IPS-18a (cell line): ENCODE measurements around the gene FCF1.
"Not testable (repeated sequence)": the region's sequence is repeated elsewhere in the genome, so short reads cannot be mapped to it uniquely, and the experiment has no call there.

Experiments
- H3K27ac ChIP-seq: one replicate; pipeline ENCODE4 v1.5.1; 2013; ENCODE audit warnings: low read length
- H3K27me3 ChIP-seq: one replicate; pipeline ENCODE4 v1.6.1; 2013; ENCODE audit warnings: mild to moderate bottlenecking, low read length; ENCODE audit not compliant: control insufficient read depth, insufficient read depth
- H3K36me3 ChIP-seq: one replicate; pipeline ENCODE4 v1.6.1; 2013; ENCODE audit warnings: low read depth, low read length; ENCODE audit not compliant: control insufficient read depth
- H3K4me1 ChIP-seq: one replicate; pipeline ENCODE4 v1.6.1; 2013; ENCODE audit warnings: low read depth, low read length; ENCODE audit not compliant: control insufficient read depth
- H3K4me3 ChIP-seq: one replicate; pipeline ENCODE4 v1.5.1; 2013; ENCODE audit warnings: low read length
- H3K9ac ChIP-seq: one replicate; pipeline ENCODE4 v1.6.1; 2013; ENCODE audit warnings: mild to moderate bottlenecking, low read length, moderate library complexity
- H3K9me3 ChIP-seq: one replicate; pipeline ENCODE4 v1.6.1; 2013; ENCODE audit warnings: low read depth, low read length; ENCODE audit not compliant: control insufficient read depth

Gene FCF1

GRCh38 chr14:74739293-74740030 lies 26.5 kb downstream of the FCF1 start:
- Histone ChIP-seq H3K9ac (no peak overlapping the region), H3K27ac (no peak overlapping the region), H3K36me3 (peaks cover 8% of the 10 kb centered on the region), H3K9me3 (no peaks in the 10 kb centered on the region), H3K27me3 (no peaks in the 10 kb centered on the region), H3K4me3 (no peak overlapping the region), H3K4me1 (no peaks in the 10 kb centered on the region)

DNA sequence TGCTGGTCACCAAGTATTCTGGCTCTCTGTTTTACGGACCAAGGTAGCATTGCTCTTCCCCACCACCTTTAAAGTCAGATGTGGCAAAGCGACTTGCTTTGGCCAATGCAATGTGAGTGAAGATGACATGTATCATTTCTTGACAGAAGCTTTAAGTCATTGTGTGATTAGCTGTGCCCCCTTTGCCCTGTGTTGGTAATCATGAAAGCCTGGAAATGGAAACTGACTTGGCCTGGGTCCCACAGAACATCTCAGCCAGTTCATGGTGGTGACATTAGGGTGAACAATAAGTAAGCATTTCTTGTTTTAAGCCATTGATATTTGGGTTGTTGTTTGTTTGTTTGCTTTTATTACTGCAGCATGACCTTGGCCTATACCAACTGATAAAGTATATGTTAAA lies 34.3 kb downstream of the FCF1 start:
- H3K9ac ChIP-seq = no peak overlapping the region
- no peaks in the 10 kb centered on the region for H3K27me3 ChIP-seq
- no peaks in the 10 kb centered on the region for H3K4me1 ChIP-seq
- H3K4me3 ChIP-seq = no peak overlapping the region
- H3K36me3 ChIP-seq = no peaks in the 10 kb centered on the region
- H3K27ac ChIP-seq = no peak overlapping the region
- no peaks in the 10 kb centered on the region for H3K9me3 ChIP-seq

- Histone ChIP-seq H3K9ac (no peak overlapping the region), H3K36me3 (no peaks in the 10 kb centered on the region), H3K27ac (no peak overlapping the region), H3K4me3 (no peak overlapping the region), H3K4me1 (no peaks in the 10 kb centered on the region), H3K9me3 (peaks cover 5% of the 10 kb centered on the region), H3K27me3 (no peaks in the 10 kb centered on the region)
Measured at GRCh38 chr14:74754157-74754556, 41.2 kb downstream of the FCF1 start.

DNA sequence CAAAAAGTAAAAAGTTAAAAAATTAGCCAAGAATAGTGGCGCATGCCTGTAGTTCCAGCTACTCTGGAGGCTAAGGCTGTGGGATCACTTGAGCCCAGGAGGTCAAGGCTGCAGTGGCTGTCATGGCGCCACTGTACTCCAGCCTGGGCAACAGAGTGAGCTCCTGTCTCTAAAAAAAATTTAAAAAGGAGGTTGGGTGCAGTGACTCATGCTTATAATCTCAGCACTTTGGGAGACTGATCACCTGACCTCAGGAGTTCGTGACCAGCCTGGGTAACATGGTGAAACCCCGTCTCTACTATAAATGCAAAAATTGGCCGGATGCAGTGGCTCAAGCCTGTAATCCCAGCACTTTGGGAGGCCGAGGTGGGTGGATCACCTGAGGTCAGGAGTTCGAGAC lies 42.0 kb downstream of the FCF1 start:
- Histone ChIP-seq H3K36me3 (no peaks in the 10 kb centered on the region), H3K27me3 (no peaks in the 10 kb centered on the region), H3K27ac (no peak overlapping the region), H3K9me3 (peaks cover 5% of the 10 kb centered on the region), H3K9ac (no peak overlapping the region), H3K4me3 (no peak overlapping the region), H3K4me1 (no peaks in the 10 kb centered on the region)

DNA sequence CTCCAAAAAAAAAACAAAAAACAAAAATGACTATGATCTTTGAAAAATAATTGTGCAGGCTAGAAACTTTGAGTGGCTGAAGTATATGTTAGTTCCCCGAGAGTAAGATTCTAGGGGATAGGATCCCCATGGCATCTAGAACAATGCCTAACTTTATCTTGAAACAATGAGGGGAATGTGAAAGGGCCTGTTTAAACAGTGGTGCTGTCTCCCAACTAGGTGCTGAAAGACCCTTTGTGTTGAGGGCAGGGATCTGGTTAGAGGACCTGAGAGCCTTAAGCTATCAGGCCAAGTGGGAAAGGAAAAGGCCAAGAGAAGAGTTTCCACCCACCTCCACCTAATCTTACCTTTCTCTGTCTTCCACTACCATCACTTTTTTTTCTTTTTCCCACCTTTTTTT lies 43.4 kb downstream of the FCF1 start:
- Histone ChIP-seq H3K4me3 (no peak overlapping the region), H3K36me3 (no peaks in the 10 kb centered on the region), H3K4me1 (no peaks in the 10 kb centered on the region), H3K27me3 (no peaks in the 10 kb centered on the region), H3K9ac (no peak overlapping the region), H3K27ac (no peak overlapping the region), H3K9me3 (peaks cover 5% of the 10 kb centered on the region)

- H3K4me3 ChIP-seq, H3K36me3 ChIP-seq, H3K9ac ChIP-seq, H3K27ac ChIP-seq, H3K27me3 ChIP-seq, H3K4me1 ChIP-seq, H3K9me3 ChIP-seq: not testable (repeated sequence)
Measured at GRCh38 chr14:74758505-74758904, 45.6 kb downstream of the FCF1 start.

- peak within 1 kb of the TSS; percentile 74 for H3K27ac ChIP-seq
- H3K9me3 ChIP-seq = no peaks in the 10 kb centered on the region
- no peaks in the 10 kb centered on the region for H3K27me3 ChIP-seq
- peak within 1 kb of the TSS; percentile 68 for H3K4me3 ChIP-seq
- H3K4me1 ChIP-seq = peaks cover 20% of the 10 kb centered on the region
- peaks cover 7% of the 10 kb centered on the region for H3K36me3 ChIP-seq
- H3K9ac ChIP-seq = peak within 1 kb of the TSS; percentile 86
Measured at GRCh38 chr14:74762917-74763802, 50.2 kb downstream of the FCF1 start, which contains the start of gene YLPM1. TSS of gene YLPM1 (plus strand) at chr14:74763316. CDS start at chr14:74763490, 174 bp downstream.

DNA sequence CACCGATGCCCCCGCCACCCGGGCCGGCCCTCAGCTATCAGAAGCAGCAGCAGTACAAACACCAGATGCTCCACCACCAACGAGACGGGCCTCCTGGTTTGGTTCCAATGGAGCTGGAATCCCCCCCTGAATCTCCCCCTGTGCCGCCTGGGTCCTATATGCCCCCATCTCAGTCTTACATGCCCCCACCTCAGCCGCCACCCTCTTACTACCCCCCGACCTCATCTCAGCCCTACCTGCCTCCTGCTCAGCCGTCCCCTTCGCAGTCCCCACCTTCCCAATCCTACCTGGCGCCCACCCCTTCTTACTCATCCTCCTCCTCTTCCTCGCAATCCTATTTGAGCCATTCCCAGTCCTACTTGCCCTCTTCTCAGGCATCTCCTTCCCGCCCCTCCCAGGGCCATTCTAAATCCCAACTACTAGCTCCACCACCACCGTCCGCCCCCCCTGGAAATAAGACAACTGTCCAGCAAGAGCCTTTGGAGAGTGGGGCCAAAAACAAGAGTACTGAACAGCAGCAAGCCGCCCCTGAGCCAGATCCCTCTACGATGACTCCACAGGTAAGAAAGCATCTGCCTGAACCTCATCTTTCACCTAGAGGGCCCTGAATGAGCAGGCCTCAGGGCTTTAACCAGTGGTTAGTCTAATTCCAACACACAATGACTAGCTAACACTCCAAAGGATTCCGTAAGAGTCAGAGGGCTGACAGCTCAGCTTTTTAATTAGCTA lies 51.0 kb downstream of the FCF1 start:
- H3K9ac ChIP-seq = peak overlapping the region; percentile 86
- peak overlapping the region; percentile 15 for H3K27ac ChIP-seq
- H3K4me3 ChIP-seq = peak overlapping the region; percentile 68
- H3K9me3 ChIP-seq = no peaks in the 10 kb centered on the region
- peaks cover 7% of the 10 kb centered on the region for H3K36me3 ChIP-seq
- peaks cover 23% of the 10 kb centered on the region for H3K4me1 ChIP-seq
- H3K27me3 ChIP-seq = no peaks in the 10 kb centered on the region

GRCh38 chr14:74765721-74766120 lies 52.8 kb downstream of the FCF1 start:
- no peaks in the 10 kb centered on the region for H3K9me3 ChIP-seq
- H3K27ac ChIP-seq = no peak overlapping the region
- peaks cover 23% of the 10 kb centered on the region for H3K4me1 ChIP-seq
- H3K36me3 ChIP-seq = peaks cover 7% of the 10 kb centered on the region
- peak overlapping the region; percentile 86 for H3K9ac ChIP-seq
- H3K27me3 ChIP-seq = no peaks in the 10 kb centered on the region
- H3K4me3 ChIP-seq = peak overlapping the region; percentile 68

GRCh38 chr14:74771399-74771798 lies 58.5 kb downstream of the FCF1 start:
- H3K27me3 ChIP-seq = no peaks in the 10 kb centered on the region
- no peak overlapping the region for H3K27ac ChIP-seq
- no peak overlapping the region for H3K9ac ChIP-seq
- no peak overlapping the region for H3K4me3 ChIP-seq
- peaks cover 7% of the 10 kb centered on the region for H3K4me1 ChIP-seq
- no peaks in the 10 kb centered on the region for H3K9me3 ChIP-seq
- H3K36me3 ChIP-seq = no peaks in the 10 kb centered on the region

DNA sequence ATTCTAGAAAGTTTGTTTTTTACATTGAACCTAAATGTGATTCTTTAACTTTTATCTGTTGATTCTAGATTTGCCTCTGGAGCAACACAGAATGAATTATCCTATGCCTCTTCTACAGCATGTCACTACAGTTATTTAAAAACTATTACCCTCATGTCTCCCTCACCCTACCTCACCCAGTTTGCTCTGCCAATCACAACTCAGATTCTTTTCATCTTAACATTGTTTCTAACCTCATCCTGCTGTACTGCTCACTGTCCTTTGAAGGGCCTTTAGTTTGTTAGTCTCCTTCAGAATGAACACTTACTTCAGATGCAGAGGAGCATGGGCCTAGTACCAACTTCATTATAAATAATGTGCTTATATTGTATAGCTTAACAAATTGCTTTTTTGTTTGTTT lies 71.7 kb downstream of the FCF1 start:
- Histone ChIP-seq H3K36me3 (peaks cover 73% of the 10 kb centered on the region), H3K4me3 (no peak overlapping the region), H3K27ac (no peak overlapping the region), H3K4me1 (no peaks in the 10 kb centered on the region), H3K9ac (no peak overlapping the region), H3K9me3 (no peaks in the 10 kb centered on the region), H3K27me3 (no peaks in the 10 kb centered on the region)
